Liver (tissue), 3 donors: ENCODE data around the gene HOMER1.

Experiments
- ATF3 ChIP-seq: IDR thresholded peaks from 2 replicates; pipeline ENCODE4 v1.6.1; 2016; ENCODE audit warnings: antibody characterized with exemption
- CTCF ChIP-seq: fragments of 150-350 bp; IDR thresholded peaks from 2 replicates; pipeline ENCODE4 v1.5.1; 2017; ENCODE audit warnings: improper control_type of control experiment, low read depth, low read length; ENCODE audit not compliant: missing input control
- GABPA ChIP-seq, 2 donors: IDR thresholded peaks in 1 of 2; conservative IDR thresholded peaks in 1 of 2; 2 replicates each; pipeline ENCODE4 v1.6.1; 2016; ENCODE audit warnings: antibody characterized with exemption in 2 of 2, mild to moderate bottlenecking in 1 of 2, moderate library complexity in 1 of 2
- HNF4G ChIP-seq: IDR thresholded peaks from 2 replicates; pipeline ENCODE4 v1.6.1; 2016; ENCODE audit warnings: antibody characterized with exemption
- JUND ChIP-seq, 2 donors: IDR thresholded peaks; 2 replicates each; pipeline ENCODE4 v1.6.1; 2016; ENCODE audit warnings: antibody characterized with exemption in 2 of 2
- MAX ChIP-seq: IDR thresholded peaks from 2 replicates; pipeline ENCODE4 v1.6.1; 2016; ENCODE audit warnings: antibody characterized with exemption
- NR2F2 ChIP-seq: IDR thresholded peaks from 2 replicates; pipeline ENCODE4 v1.6.1; 2016; ENCODE audit warnings: antibody characterized with exemption
- RAD21 ChIP-seq, 2 donors: IDR thresholded peaks; 2 replicates each; pipeline ENCODE4 v1.6.1; 2016; ENCODE audit warnings: antibody characterized with exemption in 2 of 2, mild to moderate bottlenecking in 2 of 2
- REST ChIP-seq: IDR thresholded peaks from 2 replicates; pipeline ENCODE4 v1.6.1; 2016; ENCODE audit warnings: antibody characterized with exemption, mild to moderate bottlenecking
- SP1 ChIP-seq: IDR thresholded peaks from 2 replicates; pipeline ENCODE4 v1.6.1; 2018; ENCODE audit warnings: antibody characterized with exemption, mild to moderate bottlenecking
- TAF1 ChIP-seq: conservative IDR thresholded peaks from 2 replicates; pipeline ENCODE4 v1.6.1; 2016; ENCODE audit warnings: antibody characterized with exemption, mild to moderate bottlenecking
- YY1 ChIP-seq: IDR thresholded peaks from 2 replicates; pipeline ENCODE4 v1.6.1; 2016; ENCODE audit warnings: antibody characterized with exemption, mild to moderate bottlenecking
- ZBTB33 ChIP-seq: IDR thresholded peaks from 2 replicates; pipeline ENCODE4 v1.6.1; 2016; ENCODE audit warnings: antibody characterized with exemption
- donor health status: healthy.
- donor health status: healthy.

GRCh38 chr5:79408028-79408427, 105.9 kb downstream of the HOMER1 start:
- TF ChIP-seq CTCF (no peak), ZBTB33 (no peak), RAD21 (IDR thresholded peaks at IDR 0.05) (no peak), YY1 (no peak), TAF1 (no peak), GABPA (IDR thresholded peaks at IDR 0.05 in 1 of 2, conservative IDR thresholded peaks at IDR 0.05 in 1 of 2) (no peak), ATF3 (no peak), NR2F2 (no peak), MAX (no peak), JUND (IDR thresholded peaks at IDR 0.05) (no peak), REST (no peak), HNF4G (no peak), SP1 (no peak)
